SK-N-MC (cell line): Measurements from ENCODE around the gene ATXN7L1.

Experiments used
- EZH2 ChIP-seq: fragments of 200-600 bp; sonication (generic); IDR thresholded peaks from one replicate; pipeline ENCODE4 v1.6.1; 2017; ENCODE audit warnings: antibody characterized with exemption
- FOXP2 ChIP-seq: optimal IDR thresholded peaks from 2 replicates; pipeline ENCODE3; 2011; ENCODE audit warnings: mild to moderate bottlenecking, moderate library complexity; ENCODE audit not compliant: insufficient read depth; ENCODE audit errors: extremely low read length, control extremely low read depth
- POLR2AphosphoS5 ChIP-seq: IDR thresholded peaks from 2 replicates; pipeline ENCODE4 v1.6.1; 2012; ENCODE audit warnings: mild to moderate bottlenecking, low read depth, low read length, borderline replicate concordance

DNA sequence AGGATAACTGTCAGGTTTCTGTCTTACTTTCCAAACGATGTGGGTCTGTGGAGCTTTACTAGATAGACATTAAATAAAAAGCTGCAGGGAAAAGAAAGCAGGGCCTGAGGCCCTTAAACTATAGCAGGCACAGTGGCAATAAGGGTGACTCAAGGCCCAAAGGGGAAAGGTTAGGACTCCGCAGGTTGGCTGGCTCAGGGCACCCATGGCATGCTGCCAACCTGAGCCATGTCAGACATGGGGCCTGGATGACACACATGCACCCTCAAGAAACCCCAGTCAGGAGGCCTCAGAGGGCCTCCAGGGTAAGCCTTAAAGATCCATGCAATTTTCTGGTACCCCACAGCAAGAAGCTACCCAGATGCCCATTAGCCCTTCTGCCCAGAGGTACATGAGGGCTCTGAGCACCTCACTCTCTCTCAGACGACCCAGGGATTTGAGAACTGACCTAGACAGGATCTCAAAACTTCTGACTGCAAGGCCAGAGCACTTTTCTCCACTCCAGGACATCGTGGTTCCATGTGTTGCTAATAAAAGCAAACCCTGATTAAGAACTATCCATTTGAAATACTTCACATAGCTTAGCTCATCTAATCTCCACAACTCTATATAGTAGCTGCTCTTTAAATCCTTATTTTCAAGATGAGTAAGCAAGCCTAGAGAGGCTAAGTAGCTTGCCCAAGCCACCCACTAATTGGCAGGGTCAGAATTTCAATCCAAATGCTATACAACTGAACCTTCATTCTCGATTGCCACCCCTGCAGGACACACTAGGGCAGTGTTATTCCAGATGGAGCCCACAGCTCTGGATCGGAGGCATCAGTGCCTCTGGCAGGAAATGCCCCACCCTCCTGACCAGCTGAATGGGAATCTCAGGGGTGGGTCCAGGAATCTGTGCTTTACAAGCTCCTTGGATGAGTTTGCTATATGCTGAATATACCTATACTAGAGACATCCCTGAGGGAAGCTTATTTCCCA lies 162.6 kb downstream of the ATXN7L1 start:
- no peak for TF ChIP-seq EZH2
- TF ChIP-seq POLR2AphosphoS5, result no peak
- TF ChIP-seq FOXP2, result no peak
